ENCODE measurements around the gene OLFML2B. TPM values are rescaled to one million over a fixed set of nuclear protein-coding genes. Genes with fewer than 3 reads are reported as not detected.
"Not testable (repeated sequence)": the region's sequence is repeated elsewhere in the genome, so short reads cannot be mapped to it uniquely, and the experiment has no call there.

The OLFML2B gene
- total RNA-seq, 3 donors from 2014 or later, result 1.4 to 29.6 (median 5.0) TPM

GRCh38 chr1:162068301-162068700, 44.6 kb upstream of the OLFML2B start:
- no peak for TF ChIP-seq CTCF (IDR thresholded peaks at IDR 0.05)
- H3K4me3 ChIP-seq, result no peak overlapping the region
- H3K9me3 ChIP-seq, result no peaks in the 10 kb centered on the region
- DNase-seq (no peak), ATAC-seq (no peak)
- no peaks in the 10 kb centered on the region for H3K36me3 ChIP-seq (ENCODE audit: low read depth)
- peaks cover 16% of the 10 kb centered on the region for H3K4me1 ChIP-seq (ENCODE audit: low read depth)
- intact Hi-C loops (cut with DNase I, micrococcal nuclease), result no loop called here

DNA sequence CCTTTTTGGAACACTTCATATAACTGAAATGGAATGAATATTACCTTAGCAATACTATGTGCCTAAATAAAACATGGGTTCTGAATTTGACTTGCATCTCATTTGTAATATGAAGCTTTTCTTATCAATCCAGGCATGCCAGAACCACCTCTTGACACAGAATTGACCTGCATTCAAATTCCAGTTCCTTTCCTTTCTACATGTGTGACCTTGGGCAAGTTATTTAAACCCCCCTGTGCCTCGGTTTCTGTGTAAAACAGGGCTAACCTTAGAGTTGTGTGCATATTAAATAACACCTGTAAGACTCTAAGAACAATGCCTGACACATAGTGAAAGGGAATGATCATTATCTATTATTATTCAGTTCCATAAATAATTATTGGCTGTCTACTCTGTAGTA, 43.8 kb upstream of the OLFML2B start:
- Histone ChIP-seq H3K36me3 (ENCODE audit: low read depth) (no peaks in the 10 kb centered on the region), H3K4me3 (no peak overlapping the region), H3K4me1 (ENCODE audit: low read depth) (peaks cover 16% of the 10 kb centered on the region), H3K9me3 (no peaks in the 10 kb centered on the region)
- intact Hi-C loops (cut with DNase I, micrococcal nuclease), result no loop called here
- TF ChIP-seq CTCF (IDR thresholded peaks at IDR 0.05), result no peak
- no peak for DNase-seq
- no peak for ATAC-seq

GRCh38 chr1:162066836-162067235, 43.2 kb upstream of the OLFML2B start:
- DNase-seq; H3K9me3 ChIP-seq; H3K36me3 ChIP-seq (ENCODE audit: low read depth); H3K4me3 ChIP-seq; intact Hi-C loops (cut with DNase I, micrococcal nuclease); ATAC-seq: not testable (repeated sequence)
- H3K4me1 ChIP-seq (ENCODE audit: low read depth), result peaks cover 13% of the 10 kb centered on the region

GRCh38 chr1:162065016-162065415, 41.3 kb upstream of the OLFML2B start:
- H3K9me3 ChIP-seq, result no peaks in the 10 kb centered on the region
- peaks cover 10% of the 10 kb centered on the region for H3K4me1 ChIP-seq (ENCODE audit: low read depth)
- no peak overlapping the region for H3K4me3 ChIP-seq
- no peaks in the 10 kb centered on the region for H3K36me3 ChIP-seq (ENCODE audit: low read depth)
- no peak for TF ChIP-seq CTCF (IDR thresholded peaks at IDR 0.05)
- ATAC-seq (no peak), DNase-seq (no peak)
- intact Hi-C loops (cut with DNase I, micrococcal nuclease), result no loop called here

GRCh38 chr1:162062542-162063015, 38.9 kb upstream of the OLFML2B start:
- ATAC-seq, result no peak
- TF ChIP-seq CTCF (IDR thresholded peaks at IDR 0.05), result no peak
- intact Hi-C loops (cut with DNase I, micrococcal nuclease), result no loop called here
- no peaks in the 10 kb centered on the region for H3K36me3 ChIP-seq (ENCODE audit: low read depth)
- no peak for DNase-seq
- H3K4me1 ChIP-seq (ENCODE audit: low read depth), result peaks cover 6% of the 10 kb centered on the region
- no peaks in the 10 kb centered on the region for H3K9me3 ChIP-seq
- no peak overlapping the region for H3K4me3 ChIP-seq

DNA sequence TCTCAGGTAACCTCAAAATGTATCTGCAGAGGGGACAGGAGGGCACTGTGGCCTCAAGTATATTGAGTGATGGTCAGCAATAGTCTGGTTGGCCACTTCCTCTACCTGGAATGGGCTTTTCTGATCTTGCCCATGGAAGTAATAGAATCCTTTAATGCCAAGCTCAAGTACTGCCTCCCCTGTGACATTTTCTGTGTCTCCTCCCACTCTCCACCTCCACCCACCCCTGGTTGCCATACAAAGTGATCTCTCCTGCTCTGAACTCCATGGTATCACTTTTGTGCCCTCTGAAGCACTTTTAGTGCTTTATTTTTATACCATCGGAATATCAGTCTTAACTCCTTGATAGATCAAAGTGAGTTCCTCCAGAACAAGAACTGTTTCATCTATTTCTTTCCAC, 36.6 kb upstream of the OLFML2B start:
- Histone ChIP-seq H3K9me3 (no peaks in the 10 kb centered on the region), H3K4me1 (ENCODE audit: low read depth) (peaks cover 6% of the 10 kb centered on the region), H3K36me3 (ENCODE audit: low read depth) (no peaks in the 10 kb centered on the region), H3K4me3 (no peak overlapping the region)
- DNase-seq (no peak), ATAC-seq (no peak)
- no peak for TF ChIP-seq CTCF (IDR thresholded peaks at IDR 0.05)
- intact Hi-C loops (cut with DNase I, micrococcal nuclease), result no loop called here

Measured in mucosa of descending colon (tissue), 3 donors.